Kasumi-1 (cell line): ENCODE results near the gene SPSB2.
A peak's percentile ranks its signal among the peaks of the same experiment; 100 is the strongest.
"Not testable (repeated sequence)": the region's sequence is repeated elsewhere in the genome, so short reads cannot be mapped to it uniquely, and the experiment has no call there.

Experiments
- DNase-seq, 2 experiments: peaks; one replicate each; lab custom pipeline; 2025; lab: John Stamatoyannopoulos, UW

SPSB2 gene

DNA sequence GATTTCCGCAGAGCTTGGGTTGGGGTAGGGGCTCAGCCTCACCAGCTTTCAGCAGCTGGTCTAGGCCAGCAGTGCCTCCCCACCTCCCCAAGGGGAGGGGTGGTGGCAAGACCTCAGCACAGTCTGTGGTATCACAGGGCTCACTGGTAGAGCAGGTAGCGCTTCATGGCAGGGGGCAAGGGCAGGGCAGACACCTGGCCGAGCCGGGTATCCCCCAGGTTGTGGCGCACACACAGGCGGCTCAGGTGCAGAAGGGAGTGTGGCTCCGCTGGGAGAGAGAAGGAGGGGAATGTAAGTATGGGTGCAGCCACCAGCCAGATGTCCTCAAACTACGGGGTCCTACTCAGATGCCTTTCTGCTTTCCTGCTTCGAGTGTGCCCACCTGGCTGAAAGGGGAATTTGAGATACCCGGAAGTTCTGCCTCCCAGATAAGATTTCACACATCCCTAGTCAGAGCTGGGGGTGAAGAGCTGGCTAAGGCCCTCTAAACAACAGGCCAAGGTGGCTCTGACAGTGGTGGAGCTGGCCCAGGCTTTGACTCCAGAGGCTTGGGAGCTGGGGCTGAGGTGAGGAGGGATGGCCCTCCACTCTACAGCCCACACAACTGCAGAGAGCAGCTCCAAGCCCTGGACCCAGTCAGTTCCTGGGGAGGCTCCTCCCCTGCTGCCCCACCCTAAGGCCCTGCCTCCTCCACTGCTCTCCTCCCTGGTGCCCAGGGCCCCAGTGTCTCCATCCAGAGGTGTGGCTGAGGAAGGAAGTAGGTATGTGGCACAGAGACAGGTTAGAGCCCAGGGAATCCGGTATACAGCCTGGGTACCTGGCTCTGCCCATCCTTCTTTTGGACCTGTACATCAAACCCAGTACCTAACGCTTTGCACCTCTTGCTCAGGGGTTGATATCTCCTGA is 1.8 kb downstream of the SPSB2 start:
- DNase-seq, result no peak

DNA sequence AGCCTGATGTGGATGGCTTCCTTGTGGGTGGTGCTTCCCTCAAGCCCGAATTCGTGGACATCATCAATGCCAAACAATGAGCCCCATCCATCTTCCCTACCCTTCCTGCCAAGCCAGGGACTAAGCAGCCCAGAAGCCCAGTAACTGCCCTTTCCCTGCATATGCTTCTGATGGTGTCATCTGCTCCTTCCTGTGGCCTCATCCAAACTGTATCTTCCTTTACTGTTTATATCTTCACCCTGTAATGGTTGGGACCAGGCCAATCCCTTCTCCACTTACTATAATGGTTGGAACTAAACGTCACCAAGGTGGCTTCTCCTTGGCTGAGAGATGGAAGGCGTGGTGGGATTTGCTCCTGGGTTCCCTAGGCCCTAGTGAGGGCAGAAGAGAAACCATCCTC is 2.8 kb downstream of the SPSB2 start:
- DNase-seq, result not testable (repeated sequence)

DNA sequence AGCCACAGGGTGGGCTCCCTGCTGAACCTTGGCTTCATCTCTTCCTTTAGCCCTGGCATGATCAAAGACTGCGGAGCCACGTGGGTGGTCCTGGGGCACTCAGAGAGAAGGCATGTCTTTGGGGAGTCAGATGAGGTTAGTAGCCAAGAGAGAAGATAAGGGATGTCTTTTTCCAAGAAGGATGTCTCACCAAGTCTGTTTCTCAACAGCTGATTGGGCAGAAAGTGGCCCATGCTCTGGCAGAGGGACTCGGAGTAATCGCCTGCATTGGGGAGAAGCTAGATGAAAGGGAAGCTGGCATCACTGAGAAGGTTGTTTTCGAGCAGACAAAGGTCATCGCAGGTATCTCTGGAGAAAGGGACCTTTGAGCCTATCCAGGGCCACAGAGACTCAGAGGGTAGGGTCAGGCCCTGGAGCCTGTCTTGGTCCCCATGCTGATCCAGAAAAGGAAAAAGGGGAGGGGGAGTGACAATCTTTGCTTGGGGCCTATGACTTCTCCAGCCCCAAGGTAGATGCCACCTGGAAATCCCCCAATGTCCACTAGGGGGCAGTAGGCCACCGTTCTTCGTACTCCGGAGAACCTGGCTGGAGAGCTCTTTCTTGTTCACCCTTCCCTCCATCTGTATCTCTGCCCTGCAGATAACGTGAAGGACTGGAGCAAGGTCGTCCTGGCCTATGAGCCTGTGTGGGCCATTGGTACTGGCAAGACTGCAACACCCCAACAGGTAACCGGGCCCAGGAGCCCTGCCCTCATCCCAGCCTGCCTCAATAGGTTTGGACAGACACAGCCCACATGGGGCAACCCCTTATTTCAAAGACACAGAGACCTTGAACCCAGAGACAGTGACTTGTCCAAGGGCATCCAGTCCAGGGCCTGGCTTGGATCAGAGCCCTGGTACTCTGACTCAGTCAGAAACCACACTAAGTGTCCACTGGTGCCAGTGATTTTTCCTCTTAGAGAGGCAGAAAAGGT is 3.8 kb downstream of the SPSB2 start:
- DNase-seq, result peak; percentile 57 to 64

DNA sequence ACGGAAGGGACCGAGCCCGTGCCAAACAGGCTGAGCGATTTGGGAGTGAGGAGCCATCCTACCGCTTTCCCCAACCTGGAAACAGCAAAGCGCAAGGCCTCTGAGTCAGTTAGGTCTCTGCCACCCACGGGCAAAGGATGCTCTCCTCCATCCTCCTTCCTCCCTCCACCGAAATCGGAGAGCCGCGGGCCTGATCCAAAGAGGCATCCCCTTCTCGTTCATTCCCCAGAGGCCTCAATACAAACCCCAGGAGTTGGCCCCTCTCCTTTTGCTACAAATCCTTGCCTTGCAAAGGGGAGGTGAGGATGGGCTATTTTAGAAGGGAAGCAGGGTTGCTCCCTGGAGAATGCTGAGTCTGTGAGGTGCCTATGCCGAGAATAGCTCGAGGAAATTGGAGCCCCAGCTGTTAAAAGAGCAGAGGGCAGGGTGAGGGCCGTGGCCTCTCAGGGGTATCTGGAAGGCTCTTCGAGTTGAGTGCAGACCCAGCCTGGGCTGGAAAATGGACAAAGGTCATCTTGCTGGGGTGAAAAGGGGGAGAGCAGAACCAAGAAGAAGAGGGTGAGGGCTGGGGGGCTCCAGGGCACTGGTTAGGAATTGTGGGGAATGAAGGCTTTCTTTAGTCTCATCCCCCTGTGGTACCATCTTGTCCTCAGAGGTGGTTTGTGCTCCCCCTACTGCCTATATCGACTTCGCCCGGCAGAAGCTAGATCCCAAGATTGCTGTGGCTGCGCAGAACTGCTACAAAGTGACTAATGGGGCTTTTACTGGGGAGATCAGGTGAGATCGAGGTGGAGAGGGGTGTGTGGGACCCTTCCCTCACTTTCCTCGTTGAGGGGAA is 4.7 kb downstream of the SPSB2 start:
- peak in 1 of 2 experiments; percentile 4 for DNase-seq

DNA sequence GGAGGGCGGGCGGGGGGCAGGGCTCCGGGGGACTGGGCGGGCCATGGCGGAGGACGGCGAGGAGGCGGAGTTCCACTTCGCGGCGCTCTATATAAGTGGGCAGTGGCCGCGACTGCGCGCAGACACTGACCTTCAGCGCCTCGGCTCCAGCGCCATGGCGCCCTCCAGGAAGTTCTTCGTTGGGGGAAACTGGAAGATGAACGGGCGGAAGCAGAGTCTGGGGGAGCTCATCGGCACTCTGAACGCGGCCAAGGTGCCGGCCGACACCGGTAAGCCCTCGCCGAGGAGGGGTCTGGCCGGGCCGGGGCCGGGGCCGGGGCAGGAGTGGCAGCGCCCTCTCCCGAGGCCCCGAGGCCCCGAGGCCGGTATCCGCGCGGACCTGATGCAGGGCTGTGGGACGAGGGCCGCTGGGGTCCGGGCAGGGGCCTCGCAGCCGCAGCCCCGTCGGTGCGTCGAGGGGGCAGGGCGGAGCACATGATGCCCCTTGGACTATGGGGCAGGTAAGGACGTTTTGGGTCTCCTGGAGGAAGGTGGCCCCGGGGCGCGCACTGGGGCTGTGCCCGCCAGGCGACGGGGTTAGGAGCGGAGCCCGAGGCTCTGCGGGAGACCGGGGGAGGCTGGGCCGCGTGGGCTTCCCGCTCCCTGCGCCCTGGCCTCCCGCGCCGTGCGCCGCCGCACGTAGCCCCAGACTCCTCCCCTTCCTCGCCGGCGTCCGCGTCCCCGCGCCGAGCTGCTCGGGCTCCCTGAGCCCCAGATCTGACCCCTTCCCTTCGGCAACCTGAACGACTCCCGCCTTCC is 5.5 kb downstream of the SPSB2 start, which contains the start of gene TPI1:
TPI1 (plus strand) TSS at position 119 of the 798 bp plus-strand sequence; CDS start at position 155, 36 bp downstream.
- DNase-seq, result peak in 1 of 2 experiments; percentile 51

DNA sequence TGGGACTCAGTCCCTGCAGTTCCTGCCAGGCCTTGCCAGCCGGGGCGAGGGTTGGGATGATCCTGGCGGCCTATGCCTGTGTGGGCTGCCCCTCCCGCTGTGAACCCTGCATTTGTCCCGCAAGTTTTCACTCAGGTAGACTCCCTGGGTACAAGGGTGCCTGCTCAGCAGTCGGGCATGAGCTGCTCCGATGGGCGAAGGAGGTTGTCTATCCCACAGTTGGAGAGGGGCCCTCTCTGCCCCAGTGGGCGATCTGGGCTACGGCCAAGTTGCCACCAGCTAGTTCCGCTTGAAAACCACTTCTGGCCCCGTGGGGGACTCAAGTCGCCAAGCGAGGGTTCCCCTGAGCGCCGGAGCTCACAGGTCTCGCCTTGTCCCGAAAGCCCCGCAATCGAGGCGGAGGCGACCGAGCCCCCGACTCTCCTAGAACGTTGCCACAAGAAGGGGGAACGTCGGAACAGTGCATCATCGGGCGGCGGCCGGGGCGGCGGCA is 6.1 kb downstream of the SPSB2 start:
- peak in 1 of 2 experiments; percentile 40 for DNase-seq

DNA sequence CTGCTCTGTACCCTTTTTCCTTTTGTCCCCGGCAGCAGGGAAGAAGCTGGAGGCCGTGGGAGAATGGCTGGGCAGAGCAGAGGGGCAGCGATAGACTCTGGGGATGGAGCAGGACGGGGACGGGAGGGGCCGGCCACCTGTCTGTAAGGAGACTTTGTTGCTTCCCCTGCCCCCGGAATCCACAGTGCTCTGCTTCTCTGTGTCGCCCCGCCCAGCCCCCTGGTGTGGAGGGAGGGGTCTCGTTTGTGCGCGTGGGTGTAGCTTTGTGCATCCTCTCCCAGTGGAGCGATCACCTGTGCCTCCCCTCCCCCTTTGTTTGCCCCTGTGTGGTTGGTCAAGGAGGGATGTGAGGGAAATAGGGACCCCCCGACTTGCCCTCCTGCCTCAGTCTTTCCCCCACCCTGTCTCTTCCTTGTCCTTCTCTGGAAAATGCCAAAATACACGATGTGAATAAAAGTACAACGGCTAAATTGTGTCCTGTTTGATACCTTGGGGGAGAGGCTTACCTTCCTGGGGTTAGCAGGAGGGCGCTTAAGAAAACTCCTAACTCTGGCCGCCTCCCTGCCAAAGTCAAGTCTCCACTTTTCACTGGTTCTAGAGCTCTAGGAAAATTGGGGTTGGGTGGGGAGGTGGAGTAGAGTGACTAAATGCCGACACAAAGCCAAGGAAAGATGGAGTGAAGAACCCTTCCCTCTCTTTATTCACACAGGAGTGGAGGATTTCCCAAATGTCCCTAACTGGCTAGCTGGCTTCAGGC is 6.8 kb downstream of the SPSB2 start:
- DNase-seq, result no peak

DNA sequence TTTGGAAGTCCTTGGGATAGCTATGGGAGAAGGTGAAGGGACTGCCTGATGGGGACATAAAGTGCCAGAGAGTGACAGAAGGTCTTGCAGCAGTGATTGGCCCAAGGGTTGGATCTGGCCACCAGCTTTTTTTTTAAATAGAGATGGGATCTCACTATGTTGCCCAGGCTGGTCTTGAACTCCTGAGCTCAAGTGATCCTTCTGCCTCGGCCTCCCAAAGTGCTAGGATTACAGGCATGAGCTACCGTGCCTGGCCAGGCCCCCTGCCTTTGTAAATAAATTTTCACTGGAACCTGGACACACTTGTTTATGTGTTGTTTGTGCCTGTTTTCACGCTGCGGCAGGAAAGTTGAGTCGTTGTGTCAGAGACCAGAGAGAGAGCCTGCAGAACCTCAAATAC is 7.8 kb downstream of the SPSB2 start:
- not testable (repeated sequence) for DNase-seq

DNA sequence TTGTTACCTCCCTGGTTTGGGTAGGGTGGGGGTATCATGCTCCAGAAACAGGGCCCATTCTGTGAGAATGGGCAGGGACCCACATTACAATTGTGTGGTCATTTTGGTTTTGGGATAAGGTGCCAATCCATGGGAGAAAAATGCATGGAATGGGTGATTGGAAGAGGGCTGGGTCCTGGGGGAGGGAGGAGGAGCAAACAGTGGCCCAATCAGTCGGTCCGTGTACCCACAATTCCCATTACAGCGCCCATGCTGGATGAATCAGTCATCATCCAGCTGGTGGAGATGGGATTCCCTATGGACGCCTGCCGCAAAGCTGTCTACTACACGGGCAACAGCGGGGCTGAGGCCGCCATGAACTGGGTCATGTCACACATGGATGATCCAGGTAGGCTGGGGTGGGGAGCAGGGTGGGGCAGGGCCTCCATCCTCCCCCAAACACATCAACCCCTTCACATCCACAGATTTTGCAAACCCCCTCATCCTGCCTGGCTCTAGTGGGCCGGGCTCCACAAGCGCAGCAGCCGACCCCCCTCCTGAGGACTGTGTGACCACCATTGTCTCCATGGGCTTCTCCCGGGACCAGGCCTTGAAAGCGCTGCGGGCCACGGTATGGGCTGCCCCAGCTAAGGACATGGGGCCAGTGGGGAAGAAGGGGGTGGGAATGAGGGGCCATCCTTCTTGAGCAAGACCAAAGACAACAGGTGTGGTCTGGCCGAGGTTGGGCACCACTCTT is 9.3 kb downstream of the SPSB2 start:
- DNase-seq, result no peak

DNA sequence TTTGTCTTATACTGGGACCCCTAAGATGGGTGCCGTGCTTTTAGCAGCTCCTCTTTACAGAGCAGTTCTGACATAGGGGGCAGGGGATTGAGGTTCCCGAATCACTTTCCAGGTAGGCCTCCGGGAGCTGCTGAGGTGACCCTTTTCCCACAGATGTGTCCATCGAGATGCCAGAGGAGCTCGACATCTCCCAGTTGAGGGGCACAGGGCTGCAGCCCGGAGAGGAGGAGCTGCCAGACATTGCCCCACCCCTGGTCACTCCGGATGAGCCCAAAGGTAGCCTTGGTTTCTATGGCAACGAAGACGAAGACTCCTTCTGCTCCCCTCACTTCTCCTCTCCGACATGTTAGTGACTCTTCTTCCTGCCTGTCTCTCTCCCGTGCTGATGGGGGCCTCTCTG is 10.1 kb downstream of the SPSB2 start:
- DNase-seq, result no peak

DNA sequence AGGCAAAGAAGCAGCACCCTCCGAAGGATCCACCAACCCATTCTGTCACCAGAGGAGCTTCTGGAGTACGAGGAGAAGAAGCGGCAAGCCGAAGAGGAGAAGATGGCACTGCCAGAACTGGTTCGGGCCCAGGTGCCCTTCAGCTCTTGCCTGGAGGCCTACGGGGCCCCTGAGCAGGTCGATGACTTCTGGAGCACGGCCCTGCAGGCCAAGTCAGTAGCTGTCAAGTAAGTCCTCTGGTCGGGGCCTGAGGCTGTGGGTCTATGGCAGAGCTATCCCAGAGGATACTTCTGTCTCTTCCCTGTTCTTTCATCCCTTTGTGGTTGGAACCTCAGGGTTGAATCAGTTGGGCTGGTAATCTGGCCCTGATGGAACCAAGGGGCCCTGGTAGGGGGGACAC is 11.7 kb downstream of the SPSB2 start:
- DNase-seq, result no peak

DNA sequence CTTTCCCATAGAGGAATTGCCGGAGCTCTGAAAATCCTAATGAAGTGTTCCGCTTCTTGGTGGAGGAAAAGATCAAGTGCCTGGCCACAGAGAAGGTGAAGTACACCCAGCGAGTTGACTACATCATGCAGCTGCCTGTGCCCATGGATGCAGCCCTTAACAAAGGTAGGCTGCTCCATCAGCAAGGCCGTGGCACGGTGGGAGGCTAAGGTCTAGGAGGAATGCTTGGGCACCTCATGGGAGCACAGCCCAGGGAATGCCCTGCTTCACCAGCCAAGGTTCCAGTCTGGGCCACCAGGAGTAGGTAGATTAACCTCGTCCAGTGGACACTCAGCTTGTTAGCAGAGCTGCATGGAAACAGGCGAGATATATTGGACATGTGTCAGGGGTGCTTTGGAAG is 12.2 kb downstream of the SPSB2 start:
- no peak for DNase-seq

DNA sequence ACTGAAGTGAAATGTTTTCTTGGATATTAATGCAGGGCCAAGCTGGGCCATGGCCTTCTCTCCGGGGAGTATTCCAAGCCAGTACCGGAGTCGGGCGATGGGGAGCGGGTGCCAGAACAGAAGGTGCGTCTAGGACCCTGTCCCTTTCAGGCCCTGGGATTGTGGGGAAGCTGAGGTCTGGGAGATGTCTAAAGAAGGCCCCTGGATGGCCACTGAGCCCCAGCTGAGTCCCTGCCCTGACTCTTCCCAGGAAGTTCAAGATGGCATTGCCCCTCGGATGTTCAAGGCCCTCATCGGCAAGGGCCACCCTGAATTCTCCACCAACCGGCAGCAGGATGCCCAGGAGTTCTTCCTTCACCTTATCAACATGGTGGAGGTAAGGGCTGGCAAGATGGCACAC is 13.0 kb downstream of the SPSB2 start:
- DNase-seq, result no peak

DNA sequence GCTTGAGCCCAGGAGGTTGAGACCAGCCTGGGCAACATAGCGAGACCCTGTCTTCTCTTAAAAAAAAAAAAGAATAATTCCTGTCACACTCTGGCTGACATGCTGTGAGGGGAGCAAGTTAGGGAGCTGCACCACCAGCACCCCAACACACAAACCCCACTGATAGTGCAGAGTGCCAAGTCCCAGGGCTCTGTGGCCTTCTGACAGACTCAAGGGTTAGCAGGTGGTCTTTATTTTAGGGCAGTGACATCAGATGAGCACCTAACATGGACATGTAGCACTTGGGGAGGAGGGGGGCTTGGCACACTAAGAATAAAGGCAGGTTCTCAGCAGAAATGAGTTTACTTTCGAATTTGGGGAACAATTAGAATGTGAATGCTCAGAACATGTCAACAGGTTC is 14.3 kb downstream of the SPSB2 start:
- DNase-seq, result no peak

DNA sequence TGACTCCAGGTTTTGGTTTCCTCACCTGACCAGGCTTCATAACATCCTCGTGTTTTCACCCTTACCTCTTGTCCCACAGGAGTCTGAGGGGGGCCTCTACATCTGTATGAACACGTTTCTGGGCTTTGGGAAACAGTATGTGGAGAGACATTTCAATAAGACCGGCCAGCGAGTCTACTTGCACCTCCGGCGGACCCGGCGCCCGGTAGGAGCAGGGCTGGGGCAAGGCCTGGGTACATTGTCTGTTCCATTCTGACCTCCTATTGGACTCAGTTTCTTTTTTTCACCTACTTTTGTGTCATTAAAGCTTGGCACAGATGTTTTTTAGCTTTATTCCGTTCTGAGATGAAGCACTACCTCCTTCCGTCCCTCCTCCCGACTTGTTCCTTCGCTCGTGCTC is 17.8 kb downstream of the SPSB2 start:
- no peak for DNase-seq

DNA sequence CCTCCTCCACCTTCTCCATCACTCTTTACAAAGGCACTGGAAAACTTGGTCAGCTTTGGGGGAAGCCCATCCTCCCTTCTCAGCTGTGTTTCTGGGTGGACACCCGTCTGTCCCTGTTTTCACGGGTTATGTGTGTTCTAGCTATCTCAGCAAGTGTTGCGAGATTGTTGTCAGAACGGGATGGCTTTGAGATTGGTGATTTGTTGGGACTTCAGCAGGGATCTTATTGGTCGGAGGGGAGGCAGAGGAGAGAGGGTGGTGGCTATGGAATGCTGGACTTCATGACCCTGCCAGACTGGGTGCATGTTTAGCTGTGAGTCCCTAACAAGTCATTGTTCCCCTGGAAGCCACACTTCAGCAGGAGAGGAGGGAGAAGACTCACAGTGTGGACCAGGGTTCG is 19.1 kb downstream of the SPSB2 start:
- DNase-seq, result no peak

DNA sequence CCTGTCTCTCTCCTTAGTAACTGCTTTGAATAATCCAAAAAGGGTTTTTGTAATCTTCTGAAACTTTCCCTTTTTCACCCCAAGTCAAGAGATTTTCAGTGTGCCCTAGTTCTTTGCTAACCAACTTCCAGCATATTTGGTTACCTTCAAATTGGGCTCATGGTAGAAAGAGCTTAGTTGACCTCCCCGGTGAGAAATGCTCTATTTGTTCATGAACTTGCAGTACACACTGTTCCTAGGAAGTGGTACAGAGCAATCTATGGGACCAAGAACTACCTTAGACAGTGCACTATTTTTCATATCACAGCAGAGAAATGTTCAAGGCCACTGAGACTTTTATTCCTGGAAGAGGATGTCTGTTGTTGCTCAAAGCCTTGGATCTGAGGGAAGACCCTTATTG is 19.5 kb downstream of the SPSB2 start:
- DNase-seq, result no peak

DNA sequence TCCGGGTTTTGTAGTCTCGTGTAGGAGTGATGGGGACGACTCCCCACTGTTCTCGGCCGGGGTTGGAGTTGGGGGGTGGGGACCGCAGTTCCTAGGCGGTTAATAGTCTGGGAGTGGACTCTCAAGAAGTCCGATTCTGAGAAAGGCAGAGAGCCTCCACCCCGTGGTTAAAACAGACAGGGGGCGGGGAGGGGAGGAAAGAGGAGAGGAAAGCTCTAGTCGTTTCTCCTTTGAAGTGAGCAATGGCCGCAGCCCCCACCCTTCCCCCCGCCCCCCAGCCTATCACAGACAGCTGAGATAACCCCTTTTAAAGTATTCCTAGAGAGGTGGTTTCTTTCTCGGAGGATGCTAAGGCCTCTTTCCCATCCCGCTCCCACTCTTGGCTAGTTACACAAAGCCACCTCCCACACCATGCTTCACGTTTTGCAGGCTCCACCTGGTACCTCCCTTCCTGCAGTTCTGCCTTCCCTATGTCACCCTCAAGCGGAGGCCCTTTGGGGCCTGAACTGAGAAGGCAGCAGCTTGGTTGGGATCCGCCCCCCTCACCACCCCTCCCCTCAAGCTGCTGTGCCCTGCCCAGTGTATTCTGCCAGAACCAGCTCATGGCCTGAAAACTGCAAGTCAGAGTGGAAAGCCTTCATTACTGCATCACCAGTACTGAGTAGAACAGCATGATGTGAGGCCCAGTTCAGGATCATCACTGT is 20.3 kb downstream of the SPSB2 start:
- no peak for DNase-seq
